GM12873 (cell line): ENCODE results near the gene APBA2.

ENCODE experiments used
- TF ChIP-seq, protein P1 (sequence below): IDR thresholded peaks from 2 replicates; pipeline ENCODE4 v1.5.1; 2012; ENCODE audit warnings: low read depth, mild to moderate bottlenecking, moderate library complexity, low read length, control low read depth; ENCODE audit not compliant: insufficient read depth; ENCODE audit errors: missing control alignments

APBA2 gene

DNA sequence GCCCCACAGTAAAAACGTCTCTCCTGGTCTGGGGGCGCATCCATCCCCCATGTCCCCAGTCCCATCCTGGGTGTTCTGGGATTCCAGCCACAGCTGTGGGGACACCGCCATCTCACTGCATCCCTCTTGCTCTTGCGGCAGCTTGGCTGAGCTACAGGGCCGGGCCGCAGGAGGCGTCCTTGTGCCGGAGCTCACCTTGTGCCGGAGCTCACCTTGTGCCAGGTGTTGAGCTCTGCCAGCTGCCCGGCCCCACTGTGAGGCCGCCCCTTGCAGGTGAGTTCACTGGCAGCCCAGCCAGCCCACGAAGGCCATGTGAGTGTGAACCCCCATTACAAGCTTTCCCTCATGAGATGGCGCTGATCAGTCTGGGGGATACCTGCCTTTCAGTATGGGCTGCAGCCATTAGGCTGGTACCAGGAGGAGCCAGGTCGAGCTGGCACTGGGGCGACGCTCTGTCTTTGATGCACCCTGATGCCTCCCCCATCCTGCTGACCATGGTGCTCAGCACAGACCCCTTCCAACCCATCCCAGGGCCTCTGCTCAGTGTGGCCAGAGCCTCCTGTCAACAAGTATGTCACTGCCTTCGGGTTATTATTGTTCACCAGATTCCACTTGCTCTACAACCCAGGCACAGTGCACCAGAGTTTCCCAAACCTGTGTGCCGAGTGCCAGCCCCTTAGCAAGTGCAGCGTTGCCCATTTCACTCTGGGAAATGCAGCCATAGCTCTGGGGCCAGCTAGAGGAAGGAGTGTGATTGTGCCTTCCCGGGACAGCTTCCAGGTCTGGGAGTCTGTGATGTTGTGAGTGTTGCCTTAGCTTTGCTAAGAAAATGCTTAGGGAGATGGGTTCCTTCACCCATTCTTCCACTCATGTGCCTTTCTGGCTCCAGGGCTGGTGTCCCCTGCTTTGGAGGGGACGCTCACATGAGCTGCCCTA is 105.7 kb downstream of the APBA2 start:
- TF ChIP-seq, protein P1, sequence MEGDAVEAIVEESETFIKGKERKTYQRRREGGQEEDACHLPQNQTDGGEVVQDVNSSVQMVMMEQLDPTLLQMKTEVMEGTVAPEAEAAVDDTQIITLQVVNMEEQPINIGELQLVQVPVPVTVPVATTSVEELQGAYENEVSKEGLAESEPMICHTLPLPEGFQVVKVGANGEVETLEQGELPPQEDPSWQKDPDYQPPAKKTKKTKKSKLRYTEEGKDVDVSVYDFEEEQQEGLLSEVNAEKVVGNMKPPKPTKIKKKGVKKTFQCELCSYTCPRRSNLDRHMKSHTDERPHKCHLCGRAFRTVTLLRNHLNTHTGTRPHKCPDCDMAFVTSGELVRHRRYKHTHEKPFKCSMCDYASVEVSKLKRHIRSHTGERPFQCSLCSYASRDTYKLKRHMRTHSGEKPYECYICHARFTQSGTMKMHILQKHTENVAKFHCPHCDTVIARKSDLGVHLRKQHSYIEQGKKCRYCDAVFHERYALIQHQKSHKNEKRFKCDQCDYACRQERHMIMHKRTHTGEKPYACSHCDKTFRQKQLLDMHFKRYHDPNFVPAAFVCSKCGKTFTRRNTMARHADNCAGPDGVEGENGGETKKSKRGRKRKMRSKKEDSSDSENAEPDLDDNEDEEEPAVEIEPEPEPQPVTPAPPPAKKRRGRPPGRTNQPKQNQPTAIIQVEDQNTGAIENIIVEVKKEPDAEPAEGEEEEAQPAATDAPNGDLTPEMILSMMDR = no peak

DNA sequence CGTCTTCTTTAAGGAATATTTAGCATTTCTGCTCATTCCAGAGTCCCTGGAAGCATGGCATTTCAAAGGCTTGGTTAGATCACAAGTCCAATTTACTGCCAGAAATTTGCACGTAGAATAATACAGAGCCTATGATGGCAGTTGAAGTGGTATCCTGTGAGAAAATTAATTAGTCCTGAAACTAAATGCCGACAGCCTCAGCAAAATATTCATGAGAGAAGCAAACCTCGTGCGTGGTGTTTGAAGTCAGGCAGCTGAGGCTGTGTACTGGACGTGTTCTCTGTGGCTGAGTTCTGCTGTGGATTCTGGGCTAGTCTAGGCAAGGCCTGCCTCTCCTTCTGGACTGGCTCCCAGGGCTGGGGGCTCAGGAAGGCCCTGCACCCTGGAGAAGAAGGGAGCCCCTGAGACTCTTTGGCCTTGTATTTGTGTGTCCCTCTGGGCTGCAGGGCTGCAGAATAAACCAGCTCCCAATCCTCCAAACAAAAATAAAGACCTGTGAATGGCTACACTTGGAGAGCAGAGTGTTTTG is 106.6 kb downstream of the APBA2 start:
- TF ChIP-seq, protein P1 = no peak

DNA sequence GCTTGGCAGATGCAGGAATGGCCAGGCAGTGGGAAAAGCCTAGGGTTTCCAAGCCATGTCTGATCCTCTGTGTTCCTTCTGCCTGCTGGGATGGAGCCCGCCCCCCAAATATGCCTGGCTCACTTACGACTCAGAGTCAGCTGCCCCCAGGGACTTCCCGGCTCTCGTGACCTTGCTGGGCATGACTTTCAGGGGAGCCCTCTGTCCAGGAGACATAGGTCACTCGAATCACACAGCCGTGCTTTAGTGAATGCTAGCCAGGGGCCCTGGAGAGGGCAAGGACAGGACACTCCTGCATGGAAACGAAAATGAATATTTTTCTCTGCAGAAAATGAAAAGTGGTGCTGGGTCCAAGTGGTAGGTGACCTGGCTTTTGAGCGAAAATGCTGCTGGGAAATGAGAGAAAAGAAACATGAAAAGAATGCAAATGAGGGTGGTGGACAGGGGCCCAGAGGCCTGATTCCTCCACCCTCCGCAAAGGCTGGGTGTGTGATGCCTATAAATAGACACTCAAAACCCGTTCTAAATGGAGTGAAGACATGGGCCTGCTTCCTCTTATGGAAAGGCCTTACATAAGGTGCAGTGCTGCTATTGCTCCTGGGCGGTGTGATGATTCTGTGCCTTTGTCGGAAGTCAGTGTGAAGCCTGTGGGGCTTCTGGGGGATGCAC is 107.4 kb downstream of the APBA2 start:
- TF ChIP-seq, protein P1 = no peak

DNA sequence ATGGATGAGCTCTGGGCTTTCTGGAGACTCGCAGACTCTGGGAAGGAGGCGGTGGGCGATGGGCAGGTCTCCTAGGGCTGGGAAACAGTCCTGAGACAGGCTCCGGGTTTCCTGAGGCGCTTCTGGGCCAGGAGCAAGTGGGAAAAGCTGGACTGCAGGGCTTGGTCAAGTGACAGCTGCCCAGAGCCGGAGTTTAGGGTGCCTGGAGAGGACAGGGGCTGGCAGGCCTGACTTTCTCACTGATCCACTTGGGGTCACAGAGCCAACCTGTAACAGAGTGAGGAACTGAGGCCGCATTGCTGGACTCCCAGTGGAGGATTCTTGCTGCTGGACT is 107.9 kb downstream of the APBA2 start:
- TF ChIP-seq, protein P1 = no peak

DNA sequence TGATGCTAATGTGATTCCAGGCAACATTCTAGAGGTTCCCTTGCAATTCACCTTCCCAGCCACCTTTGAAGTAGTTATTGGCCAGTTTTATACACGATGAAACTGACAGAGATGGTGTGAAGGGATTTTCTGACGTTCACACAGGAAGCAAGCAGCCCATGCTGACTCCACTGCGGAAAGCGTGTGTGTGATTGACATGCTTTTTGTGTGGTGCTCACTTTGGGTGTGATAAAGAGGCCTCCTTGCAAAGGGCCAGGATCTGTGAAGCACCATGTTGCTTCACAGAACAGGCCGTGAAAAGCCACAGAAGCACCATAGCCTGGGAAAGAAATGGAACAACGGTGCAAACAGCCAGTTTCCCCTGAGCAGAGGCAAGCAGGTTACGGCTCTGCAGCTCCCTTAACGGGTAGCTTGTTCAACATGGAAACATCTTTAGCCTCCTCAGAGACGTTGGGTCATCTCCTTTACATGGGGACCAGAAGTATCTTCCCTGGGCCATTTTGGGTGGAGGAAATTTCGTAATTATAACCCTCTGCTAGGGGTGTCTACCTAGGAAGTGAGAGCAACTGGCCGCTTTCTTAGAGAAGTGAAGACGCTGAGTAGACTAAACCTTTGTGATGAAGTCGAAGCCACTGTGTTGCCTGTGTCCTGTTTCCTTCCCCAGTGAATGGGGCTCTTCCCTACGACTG is 108.5 kb downstream of the APBA2 start:
- TF ChIP-seq, protein P1 = no peak

DNA sequence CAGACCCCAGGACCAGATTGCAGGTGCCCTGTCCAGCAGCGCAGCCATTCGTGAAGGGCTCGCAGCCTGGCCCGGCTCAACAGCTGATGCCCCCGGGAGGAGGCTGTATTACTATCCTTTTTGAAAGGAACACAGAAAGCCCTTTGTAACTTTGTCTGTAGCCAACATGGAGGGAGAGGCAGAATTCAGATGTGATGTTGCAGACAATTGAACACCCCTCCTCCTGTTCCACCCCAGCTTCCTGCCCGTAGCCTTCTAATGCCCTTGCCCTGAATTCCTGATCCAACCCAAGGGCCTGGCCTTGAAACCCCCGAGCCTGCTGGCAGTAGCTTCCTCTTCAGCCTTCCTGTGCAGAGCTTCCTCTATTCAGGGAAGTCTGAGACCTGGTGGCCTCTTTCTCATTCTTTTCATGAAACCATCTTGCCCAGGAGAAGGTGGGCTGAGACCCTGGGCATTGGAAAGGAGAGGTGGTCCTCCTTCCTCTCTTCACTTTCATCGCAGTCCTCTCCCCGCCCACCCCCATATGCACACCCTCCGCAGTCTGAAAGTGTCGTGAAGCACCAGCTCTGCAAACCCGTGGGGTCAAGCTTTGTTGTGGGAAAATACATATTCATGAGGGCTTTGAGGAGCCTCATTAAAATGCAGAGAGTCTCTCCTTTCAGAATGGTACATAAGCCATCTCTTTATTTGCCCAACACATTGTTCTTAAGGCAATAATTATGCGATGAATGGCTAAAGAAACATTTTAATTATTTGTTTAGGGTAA is 109.2 kb downstream of the APBA2 start:
- TF ChIP-seq, protein P1 = no peak
